Neural crest cell (in vitro differentiated cells): ENCODE measurements around the gene VWA8. TPM values are rescaled to one million over a fixed set of nuclear protein-coding genes. Genes with fewer than 3 reads are reported as not detected.
"Not testable (repeated sequence)": the region's sequence is repeated elsewhere in the genome, so short reads cannot be mapped to it uniquely, and the experiment has no call there.

Experiments
- DNase-seq: peaks from one replicate; pipeline ENCODE4 v3.0.0; 2021; ENCODE audit warnings: low read depth, mixed read lengths, low spot score
- H3K27ac Mint-ChIP-seq: one replicate; pipeline ENCODE4 v1.8.0; 2021; ENCODE audit warnings: mild to moderate bottlenecking, mixed read lengths; ENCODE audit not compliant: unreplicated experiment
- H3K27me3 Mint-ChIP-seq: 2 replicates; pipeline ENCODE4 v1.8.0; 2021; ENCODE audit warnings: low read depth, mild to moderate bottlenecking, mixed read lengths
- H3K36me3 Mint-ChIP-seq: 2 replicates; pipeline ENCODE4 v1.8.0; 2021; ENCODE audit warnings: low read depth, mild to moderate bottlenecking, mixed read lengths
- H3K4me1 Mint-ChIP-seq: 2 replicates; pipeline ENCODE4 v1.8.0; 2021; ENCODE audit warnings: mixed read lengths
- H3K4me3 Mint-ChIP-seq: one replicate; pipeline ENCODE4 v1.8.0; 2021; ENCODE audit warnings: mild to moderate bottlenecking, mixed read lengths
- H3K9me3 Mint-ChIP-seq: 2 replicates; pipeline ENCODE4 v1.8.0; 2021; ENCODE audit warnings: mixed read lengths
- CTCF ChIP-seq: fragments of 200-600 bp; sonication (generic); conservative IDR thresholded peaks from 2 replicates; pipeline ENCODE4 v1.5.0; 2021; ENCODE audit warnings: antibody characterized with exemption, mild to moderate bottlenecking
- total RNA-seq: library from RNA; stranded (reverse); gene quantifications from 2 replicates; pipeline ENCODE4 v1.2.1, GENCODE V29; 2021

Gene VWA8
- total RNA-seq, 1 donor from 2014 or later, result 19.5 TPM

GRCh38 chr13:41651413-41652058 is 309.4 kb downstream of the VWA8 start:
- Mint-ChIP-seq H3K27me3 (no peaks in the 10 kb centered on the region), H3K27ac (no peak overlapping the region), H3K4me1 (peaks cover 37% of the 10 kb centered on the region), H3K9me3 (no peaks in the 10 kb centered on the region), H3K4me3 (no peak overlapping the region), H3K36me3 (no peaks in the 10 kb centered on the region)
- DNase-seq, result no peak
- TF ChIP-seq CTCF, result no peak

- no peaks in the 10 kb centered on the region for H3K9me3 Mint-ChIP-seq
- H3K4me1 Mint-ChIP-seq, result peaks cover 37% of the 10 kb centered on the region
- TF ChIP-seq CTCF, result no peak
- no peak overlapping the region for H3K4me3 Mint-ChIP-seq
- DNase-seq, result no peak
- H3K27me3 Mint-ChIP-seq, result no peaks in the 10 kb centered on the region
- no peaks in the 10 kb centered on the region for H3K36me3 Mint-ChIP-seq
- no peak overlapping the region for H3K27ac Mint-ChIP-seq
Measured at GRCh38 chr13:41650706-41651105, 310.2 kb downstream of the VWA8 start.

GRCh38 chr13:41649659-41650058 is 311.2 kb downstream of the VWA8 start:
- Mint-ChIP-seq H3K27me3 (no peaks in the 10 kb centered on the region), H3K36me3 (no peaks in the 10 kb centered on the region), H3K4me3 (no peak overlapping the region), H3K9me3 (no peaks in the 10 kb centered on the region), H3K4me1 (peaks cover 37% of the 10 kb centered on the region), H3K27ac (no peak overlapping the region)
- peak; percentile 58 for TF ChIP-seq CTCF
- no peak for DNase-seq

- H3K27ac Mint-ChIP-seq, result no peak overlapping the region
- H3K4me1 Mint-ChIP-seq, result peaks cover 42% of the 10 kb centered on the region
- DNase-seq, result no peak
- H3K27me3 Mint-ChIP-seq, result no peaks in the 10 kb centered on the region
- no peak overlapping the region for H3K4me3 Mint-ChIP-seq
- no peaks in the 10 kb centered on the region for H3K9me3 Mint-ChIP-seq
- H3K36me3 Mint-ChIP-seq, result no peaks in the 10 kb centered on the region
- TF ChIP-seq CTCF, result no peak
Measured at GRCh38 chr13:41648314-41648935, 312.5 kb downstream of the VWA8 start.

- H3K27ac Mint-ChIP-seq, H3K9me3 Mint-ChIP-seq, H3K27me3 Mint-ChIP-seq, H3K4me3 Mint-ChIP-seq, H3K36me3 Mint-ChIP-seq, DNase-seq: not testable (repeated sequence)
- peaks cover 45% of the 10 kb centered on the region for H3K4me1 Mint-ChIP-seq
Measured at GRCh38 chr13:41647699-41648313, 313.1 kb downstream of the VWA8 start.

GRCh38 chr13:41645331-41645730 is 315.6 kb downstream of the VWA8 start:
- Mint-ChIP-seq H3K9me3 (no peaks in the 10 kb centered on the region), H3K4me1 (peaks cover 41% of the 10 kb centered on the region), H3K36me3 (no peaks in the 10 kb centered on the region), H3K27ac (no peak overlapping the region), H3K4me3 (no peak overlapping the region), H3K27me3 (no peaks in the 10 kb centered on the region)
- no peak for DNase-seq
- TF ChIP-seq CTCF, result no peak
